Astrocyte (in vitro differentiated cells and primary cell): Measurements from ENCODE around the gene CLCF1. TPM values are rescaled to one million over a fixed set of nuclear protein-coding genes. Genes with fewer than 3 reads are reported as not detected.
"Not testable (repeated sequence)": the region's sequence is repeated elsewhere in the genome, so short reads cannot be mapped to it uniquely, and the experiment has no call there.

ENCODE experiments used
- DNase-seq: peaks from one replicate; pipeline ENCODE4 v3.0.0-alpha.2; 2010; ENCODE audit warnings: low read depth
- FAIRE-seq: peaks from 2 replicates; lab custom pipeline; 2011; peaks lifted over from hg19 to GRCh38; lab: Jason Lieb, UNC
- H2AFZ ChIP-seq: 2 replicates; pipeline ENCODE4 v1.6.0; 2012; ENCODE audit warnings: low read depth, low read length, inconsistent platforms
- H3K27ac ChIP-seq: 2 replicates; pipeline ENCODE4 v1.5.1; 2011; ENCODE audit warnings: low read depth, low read length, inconsistent platforms
- H3K27me3 ChIP-seq: 2 replicates; pipeline ENCODE4 v1.6.0; 2011; ENCODE audit warnings: low read length, inconsistent platforms; ENCODE audit not compliant: insufficient read depth
- H3K36me3 ChIP-seq: 2 replicates; pipeline ENCODE4 v1.5.1; 2011; ENCODE audit warnings: low read length, inconsistent platforms; ENCODE audit not compliant: insufficient read depth
- H3K4me1 ChIP-seq: 2 replicates; pipeline ENCODE4 v1.5.1; 2011; ENCODE audit warnings: low read length, inconsistent platforms; ENCODE audit not compliant: insufficient read depth
- H3K4me2 ChIP-seq: 2 replicates; pipeline ENCODE4 v1.6.0; 2012; ENCODE audit warnings: low read length, inconsistent platforms
- H3K4me3 ChIP-seq: 2 replicates; pipeline ENCODE4 v1.5.1; 2011; ENCODE audit warnings: low read depth, mild to moderate bottlenecking, low read length, inconsistent platforms; ENCODE audit not compliant: insufficient read depth
- H3K79me2 ChIP-seq: 2 replicates; pipeline ENCODE4 v1.6.0; 2012; ENCODE audit warnings: mild to moderate bottlenecking, low read length, inconsistent platforms; ENCODE audit not compliant: insufficient read depth
- H3K9ac ChIP-seq: 2 replicates; pipeline ENCODE4 v1.6.0; 2012; ENCODE audit warnings: mild to moderate bottlenecking, low read length, inconsistent platforms
- H3K9me3 ChIP-seq: 2 replicates; pipeline ENCODE4 v1.5.1; 2012; ENCODE audit warnings: low read depth, mild to moderate bottlenecking, low read length, inconsistent platforms; ENCODE audit not compliant: insufficient read depth
- H4K20me1 ChIP-seq: 2 replicates; pipeline ENCODE4 v1.6.0; 2012; ENCODE audit warnings: low read length, inconsistent platforms; ENCODE audit not compliant: insufficient read depth
- H3K27ac Mint-ChIP-seq: one replicate; pipeline ENCODE4 v1.8.0; 2021; ENCODE audit warnings: mild to moderate bottlenecking, mixed read lengths; ENCODE audit not compliant: unreplicated experiment
- H3K27me3 Mint-ChIP-seq: one replicate; pipeline ENCODE4 v1.8.0; 2021; ENCODE audit warnings: low read depth, mixed read lengths; ENCODE audit not compliant: unreplicated experiment
- H3K36me3 Mint-ChIP-seq: one replicate; pipeline ENCODE4 v1.8.0; 2021; ENCODE audit warnings: low read depth, mixed read lengths; ENCODE audit not compliant: unreplicated experiment
- H3K4me1 Mint-ChIP-seq: one replicate; pipeline ENCODE4 v1.8.0; 2021; ENCODE audit warnings: low read depth, mixed read lengths; ENCODE audit not compliant: unreplicated experiment
- H3K4me3 Mint-ChIP-seq: one replicate; pipeline ENCODE4 v1.8.0; 2021; ENCODE audit warnings: mild to moderate bottlenecking, moderate library complexity, mixed read lengths; ENCODE audit not compliant: unreplicated experiment
- H3K9me3 Mint-ChIP-seq: one replicate; pipeline ENCODE4 v1.8.0; 2021; ENCODE audit warnings: mild to moderate bottlenecking, mixed read lengths; ENCODE audit not compliant: unreplicated experiment
- EZH2 ChIP-seq: IDR thresholded peaks from 2 replicates; pipeline ENCODE4 v1.6.1; 2012; ENCODE audit warnings: mild to moderate bottlenecking, low read length, inconsistent platforms; ENCODE audit not compliant: insufficient read depth
- total RNA-seq: library from RNA; stranded (reverse); gene quantifications from 2 replicates; pipeline ENCODE4 v1.2.1, GENCODE V29; 2021
- TF ChIP-seq, protein P1 (sequence below): IDR thresholded peaks from 2 replicates; pipeline ENCODE4 v1.5.1; 2011; ENCODE audit warnings: low read depth, mild to moderate bottlenecking, inconsistent platforms, low read length, moderate library complexity; ENCODE audit not compliant: insufficient read depth

Gene CLCF1
- total RNA-seq, 1 donor from 2014 or later = 17.6 TPM

DNA sequence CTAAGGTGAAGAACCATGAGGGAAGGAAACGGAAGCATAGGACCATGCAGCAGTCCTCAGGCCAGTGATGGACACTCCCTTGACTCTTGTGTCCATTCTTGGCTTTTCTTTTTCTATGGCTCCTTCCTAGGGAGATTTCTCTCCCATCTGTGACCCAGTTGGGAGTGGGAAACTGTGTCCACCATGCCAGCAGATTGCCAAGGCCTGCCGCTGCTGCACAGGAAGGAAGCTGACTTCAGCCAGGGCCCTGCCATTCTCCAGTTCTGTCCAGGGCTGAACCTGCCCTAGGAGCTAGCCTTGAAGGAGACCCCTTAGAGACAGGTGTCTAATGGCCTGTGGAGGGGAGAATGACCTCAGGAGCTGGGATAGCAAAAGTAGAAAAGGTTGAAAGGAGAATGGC is 52.7 kb downstream of the CLCF1 start:
- Histone ChIP-seq H3K9ac (no peak overlapping the region), H3K36me3 (no peaks in the 10 kb centered on the region), H3K4me3 (no peak overlapping the region), H3K79me2 (no peaks in the 10 kb centered on the region), H3K27me3 (no peaks in the 10 kb centered on the region), H3K9me3 (no peaks in the 10 kb centered on the region), H2AFZ (no peak overlapping the region), H3K4me2 (no peak overlapping the region), H3K4me1 (peaks cover 5% of the 10 kb centered on the region), H4K20me1 (no peaks in the 10 kb centered on the region), H3K27ac (no peak overlapping the region)
- Mint-ChIP-seq H3K9me3 (no peaks in the 10 kb centered on the region), H3K4me3 (no peak overlapping the region), H3K27me3 (peaks cover 5% of the 10 kb centered on the region), H3K27ac (no peak overlapping the region), H3K36me3 (peaks cover 7% of the 10 kb centered on the region), H3K4me1 (no peaks in the 10 kb centered on the region)
- FAIRE-seq (no peak), DNase-seq (no peak)
- no peak for TF ChIP-seq EZH2
- TF ChIP-seq, protein P1, sequence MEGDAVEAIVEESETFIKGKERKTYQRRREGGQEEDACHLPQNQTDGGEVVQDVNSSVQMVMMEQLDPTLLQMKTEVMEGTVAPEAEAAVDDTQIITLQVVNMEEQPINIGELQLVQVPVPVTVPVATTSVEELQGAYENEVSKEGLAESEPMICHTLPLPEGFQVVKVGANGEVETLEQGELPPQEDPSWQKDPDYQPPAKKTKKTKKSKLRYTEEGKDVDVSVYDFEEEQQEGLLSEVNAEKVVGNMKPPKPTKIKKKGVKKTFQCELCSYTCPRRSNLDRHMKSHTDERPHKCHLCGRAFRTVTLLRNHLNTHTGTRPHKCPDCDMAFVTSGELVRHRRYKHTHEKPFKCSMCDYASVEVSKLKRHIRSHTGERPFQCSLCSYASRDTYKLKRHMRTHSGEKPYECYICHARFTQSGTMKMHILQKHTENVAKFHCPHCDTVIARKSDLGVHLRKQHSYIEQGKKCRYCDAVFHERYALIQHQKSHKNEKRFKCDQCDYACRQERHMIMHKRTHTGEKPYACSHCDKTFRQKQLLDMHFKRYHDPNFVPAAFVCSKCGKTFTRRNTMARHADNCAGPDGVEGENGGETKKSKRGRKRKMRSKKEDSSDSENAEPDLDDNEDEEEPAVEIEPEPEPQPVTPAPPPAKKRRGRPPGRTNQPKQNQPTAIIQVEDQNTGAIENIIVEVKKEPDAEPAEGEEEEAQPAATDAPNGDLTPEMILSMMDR = no peak

DNA sequence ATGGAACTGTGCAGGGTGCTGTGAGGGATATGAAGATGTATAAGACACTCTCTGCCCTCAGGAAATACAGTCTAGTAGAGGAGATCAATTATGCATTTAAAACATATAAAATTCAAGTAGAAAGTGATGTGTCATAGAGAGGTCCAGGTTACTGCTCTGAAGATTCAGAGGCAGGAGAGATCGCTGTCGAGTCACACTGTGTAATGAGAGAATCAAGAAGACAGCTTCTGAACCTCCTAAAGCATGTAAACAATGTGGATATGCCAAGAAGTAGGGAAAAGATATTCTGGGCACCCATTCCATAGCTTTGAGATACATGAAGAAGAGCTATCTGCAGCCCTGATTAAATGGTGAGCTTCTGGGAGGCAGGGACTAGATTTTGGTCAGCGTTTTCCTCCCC is 53.4 kb downstream of the CLCF1 start:
- Mint-ChIP-seq H3K9me3 (no peaks in the 10 kb centered on the region), H3K4me3 (no peak overlapping the region), H3K4me1 (no peaks in the 10 kb centered on the region), H3K27me3 (peaks cover 5% of the 10 kb centered on the region), H3K27ac (no peak overlapping the region), H3K36me3 (peaks cover 7% of the 10 kb centered on the region)
- no peak for TF ChIP-seq EZH2
- DNase-seq = no peak
- Histone ChIP-seq H3K79me2 (no peaks in the 10 kb centered on the region), H2AFZ (no peak overlapping the region), H3K9me3 (no peaks in the 10 kb centered on the region), H3K36me3 (no peaks in the 10 kb centered on the region), H4K20me1 (no peaks in the 10 kb centered on the region), H3K27me3 (no peaks in the 10 kb centered on the region), H3K4me1 (peaks cover 5% of the 10 kb centered on the region), H3K27ac (no peak overlapping the region), H3K4me3 (no peak overlapping the region), H3K4me2 (no peak overlapping the region), H3K9ac (no peak overlapping the region)
- FAIRE-seq = no peak

DNA sequence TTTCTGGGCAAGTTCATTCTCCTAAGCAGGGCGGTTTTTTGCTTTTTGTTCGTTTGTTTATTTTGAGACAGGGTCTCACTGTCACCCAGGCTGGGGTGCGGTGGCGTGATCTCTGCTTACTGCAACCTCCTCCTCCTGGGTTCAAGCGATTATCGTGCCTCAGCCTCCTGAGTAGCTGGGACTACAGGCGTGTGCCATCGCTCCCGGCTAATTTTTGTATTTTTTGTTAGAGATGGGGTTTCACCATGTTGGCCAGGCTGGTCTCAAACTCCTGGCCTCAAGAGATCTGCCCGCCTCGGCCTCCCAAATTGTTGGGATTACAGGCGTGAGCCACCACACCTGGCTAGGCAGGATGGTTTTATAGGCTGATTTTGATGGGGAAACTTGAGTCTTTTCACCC is 54.5 kb downstream of the CLCF1 start:
- DNase-seq, H4K20me1 ChIP-seq, H3K9me3 ChIP-seq, H2AFZ ChIP-seq, H3K4me3 ChIP-seq, H3K9ac ChIP-seq, H3K4me1 ChIP-seq, H3K27ac ChIP-seq, H3K36me3 ChIP-seq, H3K36me3 Mint-ChIP-seq, H3K79me2 ChIP-seq, FAIRE-seq, H3K27ac Mint-ChIP-seq, H3K4me1 Mint-ChIP-seq, H3K27me3 ChIP-seq, H3K9me3 Mint-ChIP-seq, H3K4me2 ChIP-seq, H3K27me3 Mint-ChIP-seq: not testable (repeated sequence)
- H3K4me3 Mint-ChIP-seq = peak overlapping the region; percentile 97
